Mammary epithelial cell (primary cell): ENCODE data around the gene BEGAIN.

Experiments used
- EZH2 ChIP-seq: IDR thresholded peaks from 2 replicates; pipeline ENCODE4 v1.6.1; 2012; ENCODE audit warnings: low read length, inconsistent platforms, borderline replicate concordance
- TF ChIP-seq, protein P1 (sequence below), 2 donors: IDR thresholded peaks in 1 of 2; conservative IDR thresholded peaks in 1 of 2; 2 replicates each; pipeline ENCODE4 v1.5.1; 2011 to 2012; ENCODE audit warnings: inconsistent platforms in 2 of 2, low read length in 2 of 2, mild to moderate bottlenecking in 2 of 2, control low read depth in 1 of 2, low read depth in 1 of 2; ENCODE audit not compliant: insufficient read depth in 1 of 2; ENCODE audit errors: extremely low read depth in 1 of 2

DNA sequence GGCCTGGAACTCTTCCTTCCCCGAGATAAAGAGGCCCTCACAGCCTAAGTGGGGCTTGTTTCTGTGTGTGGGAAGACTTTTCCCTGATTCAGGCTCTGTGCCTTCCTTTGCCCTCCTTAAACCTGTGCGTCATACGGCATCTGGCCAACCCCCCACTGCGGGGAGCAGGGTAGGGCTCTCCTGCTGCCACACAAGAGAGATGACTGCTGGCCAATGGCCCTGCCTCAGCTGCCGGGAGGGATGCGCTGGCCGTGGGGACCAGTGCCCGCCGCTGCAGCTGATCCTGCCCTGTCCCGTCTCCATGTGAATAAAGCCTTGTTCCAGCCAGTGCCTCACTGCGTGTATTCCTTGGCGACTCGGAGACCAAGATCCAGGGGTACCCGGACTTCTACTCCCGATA, 42.5 kb upstream of the BEGAIN start:
- TF ChIP-seq, protein P1, sequence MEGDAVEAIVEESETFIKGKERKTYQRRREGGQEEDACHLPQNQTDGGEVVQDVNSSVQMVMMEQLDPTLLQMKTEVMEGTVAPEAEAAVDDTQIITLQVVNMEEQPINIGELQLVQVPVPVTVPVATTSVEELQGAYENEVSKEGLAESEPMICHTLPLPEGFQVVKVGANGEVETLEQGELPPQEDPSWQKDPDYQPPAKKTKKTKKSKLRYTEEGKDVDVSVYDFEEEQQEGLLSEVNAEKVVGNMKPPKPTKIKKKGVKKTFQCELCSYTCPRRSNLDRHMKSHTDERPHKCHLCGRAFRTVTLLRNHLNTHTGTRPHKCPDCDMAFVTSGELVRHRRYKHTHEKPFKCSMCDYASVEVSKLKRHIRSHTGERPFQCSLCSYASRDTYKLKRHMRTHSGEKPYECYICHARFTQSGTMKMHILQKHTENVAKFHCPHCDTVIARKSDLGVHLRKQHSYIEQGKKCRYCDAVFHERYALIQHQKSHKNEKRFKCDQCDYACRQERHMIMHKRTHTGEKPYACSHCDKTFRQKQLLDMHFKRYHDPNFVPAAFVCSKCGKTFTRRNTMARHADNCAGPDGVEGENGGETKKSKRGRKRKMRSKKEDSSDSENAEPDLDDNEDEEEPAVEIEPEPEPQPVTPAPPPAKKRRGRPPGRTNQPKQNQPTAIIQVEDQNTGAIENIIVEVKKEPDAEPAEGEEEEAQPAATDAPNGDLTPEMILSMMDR (conservative IDR thresholded peaks at IDR 0.05 in 1 of 2, IDR thresholded peaks at IDR 0.05 in 1 of 2; ENCODE audit: extremely low read depth in 1 of 2, insufficient read depth in 1 of 2, low read depth in 1 of 2, low read length in 2 of 2): no peak
- TF ChIP-seq EZH2: no peak
